K562 (cell line): Measurements from ENCODE around the gene LMBR1. TPM values are rescaled to one million over a fixed set of nuclear protein-coding genes. Genes with fewer than 3 reads are reported as not detected.

Experiments
- ARNT ChIP-seq, 2 experiments: fragments of 450-650 bp; IDR thresholded peaks; 2 replicates each; pipeline ENCODE4 v1.6.1; 2016; ENCODE audit warnings: mild to moderate bottlenecking in 1 of 2
- BRF2 ChIP-seq: IDR thresholded peaks from 3 replicates; pipeline ENCODE4 v1.6.1; 2011; ENCODE audit warnings: borderline replicate concordance, mild to moderate bottlenecking; ENCODE audit not compliant: insufficient read length, insufficient read depth
- HNRNPH1 ChIP-seq: fragments of 200-400 bp; formaldehyde crosslinking; optimal IDR thresholded peaks from 2 replicates; pipeline ENCODE3; 2017; ENCODE audit warnings: low read depth, mild to moderate bottlenecking, low read length, moderate library complexity
- JUND ChIP-seq, 2 experiments: IDR thresholded peaks; 2 replicates in 1 of 2; 3 replicates in 1 of 2; pipeline ENCODE4 v1.6.1; 2011; ENCODE audit warnings: borderline replicate concordance in 2 of 2, low read depth in 2 of 2, low read length in 2 of 2, improper control_type of control experiment in 1 of 2, missing biosample characterization in 1 of 2, missing genetic modification characterization in 1 of 2, missing genetic modification reagents in 1 of 2
- MEIS2 ChIP-seq: fragments of 450-650 bp; IDR thresholded peaks from 2 replicates; pipeline ENCODE4 v1.6.1; 2014; ENCODE audit warnings: mild to moderate bottlenecking; ENCODE audit not compliant: partially characterized antibody
- ZBTB5 ChIP-seq: fragments of 450-650 bp; IDR thresholded peaks from 2 replicates; pipeline ENCODE4 v1.6.1; 2017; ENCODE audit warnings: antibody characterized with exemption
- ZNF184 ChIP-seq: sonication (generic); formaldehyde crosslinking; IDR thresholded peaks from 2 replicates; pipeline ENCODE4 v1.5.0; 2020; ENCODE audit warnings: missing genetic modification reagents
- ZNF280A ChIP-seq: fragments of 450-650 bp; IDR thresholded peaks from 2 replicates; pipeline ENCODE4 v1.6.1; 2018; ENCODE audit warnings: mild to moderate bottlenecking, low read depth; ENCODE audit not compliant: partially characterized antibody
- ZNF780A ChIP-seq: fragments of 250-450 bp; sonication (Bioruptor Pico); IDR thresholded peaks from 2 replicates; pipeline ENCODE4 v1.5.0; 2021; ENCODE audit warnings: mild to moderate bottlenecking
- polyA plus RNA-seq, 8 experiments: library from polyadenylated mRNA; depleted of rRNA in 4 of 8; stranded (reverse) in 5 of 8; unstranded in 3 of 8; fragments of >200 nt; fragmentation: Nextera tagmentation in 2 of 8; fragmentation: Illumina TruSeq in 1 of 8; extraction: Ambion mirVana in 2 of 8; extraction: Trizol in 1 of 8; gene quantifications; 2 replicates each; pipeline versions ENCODE4 v1.2.1 to v1.2.3, GENCODE V29; 2011 to 2014; ENCODE audit warnings: inconsistent platforms in 1 of 8, missing spikeins in 1 of 8
- total RNA-seq, 7 experiments: library from RNA; depleted of rRNA in 6 of 7; stranded (reverse); fragments of >200 nt in 6 of 7; fragmentation: Illumina TruSeq in 2 of 7; extraction: Trizol in 2 of 7; gene quantifications; 2 replicates each; pipeline versions ENCODE4 v1.2.1 to v1.2.3, GENCODE V29; 2011 to 2021; ENCODE audit warnings: low replicate concordance in 1 of 7

LMBR1 gene
- total and polyA plus RNA-seq, 9 of the 15 experiments (the other 6 are each of a cell fraction or from before 2014, with no cell fraction given): 7.7 to 90.0 (median 59.9) TPM

- TF ChIP-seq ZBTB5 (no peak), ZNF280A (no peak), JUND (IDR thresholded peaks at IDR 0.05; ENCODE audit: borderline replicate concordance, low read depth, low read length) (no peak), JUND (tag; IDR thresholded peaks at IDR 0.05; ENCODE audit: borderline replicate concordance, low read depth, low read length) (no peak), ARNT (IDR thresholded peaks at IDR 0.05) (no peak), ZNF184 (CRISPR knock-in tag) (no peak), MEIS2 (peak; percentile 67), HNRNPH1 (no peak), BRF2 (no peak), ZNF780A (CRISPR knock-in tag) (no peak)
Observed at GRCh38 chr7:156667110-156667426, 225.9 kb downstream of the LMBR1 start (continued).
